Adrenal gland (tissue), 5 donors: ENCODE measurements around the gene B3GLCT.

Source experiments
- CTCF ChIP-seq, 6 experiments: fragments of 450-650 bp in 4 of 6; fragments of 200-600 bp in 2 of 6; sonication (generic) in 1 of 6; IDR thresholded peaks; 1 replicate in 5 of 6; 2 replicates in 1 of 6; pipeline versions ENCODE4 v1.5.1 to v1.8.0; 2016 to 2021; ENCODE audit warnings: antibody characterized with exemption in 6 of 6, mild to moderate bottlenecking in 2 of 6, moderate library complexity in 1 of 6
- POLR2A ChIP-seq, 2 donors: fragments of 450-650 bp; IDR thresholded peaks; one replicate each; pipeline ENCODE4 v1.6.1; 2017; ENCODE audit warnings: antibody characterized with exemption in 2 of 2, mild to moderate bottlenecking in 2 of 2, moderate library complexity in 1 of 2
- donor health status: DM: no; HTN: no; CAD: no.

GRCh38 chr13:31349156-31349555, 149.4 kb downstream of the B3GLCT start:
- TF ChIP-seq CTCF (IDR thresholded peaks at IDR 0.05) = no peak
- no peak for TF ChIP-seq POLR2A (IDR thresholded peaks at IDR 0.05)
